Upper lobe of left lung (tissue), 6 donors: Measurements from ENCODE around the gene ADGRL3. TPM values are rescaled to one million over a fixed set of nuclear protein-coding genes. Genes with fewer than 3 reads are reported as not detected.

Experiments
- ATAC-seq, 2 donors: fragments of 200-7000 bp; cut with Tn5 transposase; one replicate each; pipeline ENCODE4 v1.9.1; 2022; ENCODE audit warnings: mild to moderate bottlenecking in 2 of 2, moderate library complexity in 2 of 2; ENCODE audit not compliant: low FRiP score in 2 of 2
- DNase-seq, 2 donors: peaks; one replicate each; pipeline ENCODE4 v3.0.0-alpha.2; 2019 to 2020
- H3K27ac ChIP-seq, 4 donors: fragments of 200-600 bp; sonication (generic); one replicate each; pipeline ENCODE4 v1.5.1; 2016 to 2019
- H3K27me3 ChIP-seq, 4 donors: fragments of 200-600 bp; sonication (generic); one replicate each; pipeline ENCODE4 v1.5.1; 2017 to 2019
- H3K36me3 ChIP-seq, 4 donors: fragments of 200-600 bp; sonication (generic); one replicate each; pipeline ENCODE4 v1.5.1; 2016 to 2019
- H3K4me1 ChIP-seq, 4 donors: fragments of 200-600 bp; sonication (generic); one replicate each; pipeline ENCODE4 v1.5.1; 2018 to 2019
- H3K4me3 ChIP-seq, 4 donors: fragments of 200-600 bp; sonication (generic); one replicate each; pipeline ENCODE4 v1.5.1; 2017 to 2019; ENCODE audit warnings: mild to moderate bottlenecking in 2 of 4, moderate library complexity in 1 of 4
- H3K9me3 ChIP-seq, 4 donors: fragments of 200-600 bp; sonication (generic); one replicate each; pipeline ENCODE4 v1.5.1; 2018 to 2019
- CTCF ChIP-seq, 6 experiments: fragments of 450-650 bp in 4 of 6; fragments of 200-600 bp in 2 of 6; sonication (generic) in 2 of 6; IDR thresholded peaks; one replicate each; pipeline ENCODE4 v1.5.1; 2016 to 2019; ENCODE audit warnings: antibody characterized with exemption in 6 of 6
- EP300 ChIP-seq, 4 donors: sonication (generic); formaldehyde crosslinking; IDR thresholded peaks; one replicate each; pipeline ENCODE4 v1.5.1; 2017; ENCODE audit warnings: antibody characterized with exemption in 4 of 4, control low read depth in 2 of 4
- POLR2A ChIP-seq, 4 donors: fragments of 450-650 bp; IDR thresholded peaks; one replicate each; pipeline ENCODE4 v1.5.1; 2016 to 2017; ENCODE audit warnings: antibody characterized with exemption in 4 of 4, mild to moderate bottlenecking in 2 of 4
- POLR2AphosphoS5 ChIP-seq, 2 donors: sonication (generic); formaldehyde crosslinking; IDR thresholded peaks; one replicate each; pipeline ENCODE4 v1.5.1; 2017; ENCODE audit warnings: antibody characterized with exemption in 2 of 2
- WGBS, 2 donors: methylation state at CpG; one replicate each; pipeline ENCODE4 v1.1.5; 2017 to 2018; 5-methylcytosine and 5-hydroxymethylcytosine counted together
- total RNA-seq, 6 donors: library from RNA; depleted of rRNA in 4 of 6; stranded (reverse); fragments of >200 nt in 4 of 6; gene quantifications; one replicate each; pipeline versions ENCODE4 v1.1.0 to v1.2.1, GENCODE V29; 2016 to 2021
- donor health status: DM: no; HTN: no; CAD: no; lungs with moderate emphysema.
- donor health status: DM: no; HTN: yes; CAD: no; lungs with severe emphysema.

The ADGRL3 gene
- total RNA-seq, 6 donors from 2014 or later, result 1.0 to 8.5 (median 2.9) TPM

DNA sequence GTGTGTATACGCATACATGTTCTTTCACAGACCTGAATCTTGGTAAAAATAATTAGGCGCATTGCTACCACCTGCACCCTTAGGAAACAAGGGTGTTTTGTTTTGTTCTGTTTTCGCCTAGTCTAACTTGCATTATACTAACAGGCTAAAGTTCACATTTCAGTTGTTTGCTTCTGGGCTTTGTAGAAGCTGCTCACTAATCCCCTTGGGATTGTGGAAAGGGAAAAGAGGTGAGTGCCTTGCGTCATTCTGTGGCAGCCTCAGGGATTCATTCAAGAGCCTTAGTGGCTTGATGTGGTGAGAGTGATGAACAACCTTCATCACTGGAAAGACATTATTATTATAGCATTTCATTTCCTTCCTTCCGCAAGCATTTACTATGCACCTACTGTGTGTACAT, 331.1 kb downstream of the ADGRL3 start:
- H3K27ac ChIP-seq, result no peak overlapping the region
- H3K27me3 ChIP-seq, result no peaks in the 10 kb centered on the region
- H3K36me3 ChIP-seq, result no peaks in the 10 kb centered on the region
- DNase-seq (no peak), ATAC-seq (no peak)
- no peaks in the 10 kb centered on the region for H3K4me1 ChIP-seq
- WGBS, 2 donors, result 94 to 96% methylated on average over 5 of the region's 5 CpGs
- no peaks in the 10 kb centered on the region for H3K9me3 ChIP-seq
- no peak overlapping the region for H3K4me3 ChIP-seq
- TF ChIP-seq EP300 (IDR thresholded peaks at IDR 0.05) (no peak), CTCF (IDR thresholded peaks at IDR 0.05) (no peak), POLR2A (IDR thresholded peaks at IDR 0.05) (no peak), POLR2AphosphoS5 (IDR thresholded peaks at IDR 0.05) (no peak)

- no peak for ATAC-seq
- H3K36me3 ChIP-seq, result no peaks in the 10 kb centered on the region
- H3K27me3 ChIP-seq, result no peaks in the 10 kb centered on the region
- TF ChIP-seq CTCF (IDR thresholded peaks at IDR 0.05) (no peak), POLR2AphosphoS5 (IDR thresholded peaks at IDR 0.05) (no peak), EP300 (IDR thresholded peaks at IDR 0.05) (no peak), POLR2A (IDR thresholded peaks at IDR 0.05) (no peak)
- DNase-seq, result peak in 1 of 2 donors; percentile 38
- WGBS, 2 donors, result 35 to 69% methylated on average over 14 of the region's 14 CpGs
- H3K9me3 ChIP-seq, result no peaks in the 10 kb centered on the region
- no peak overlapping the region for H3K4me3 ChIP-seq
- H3K4me1 ChIP-seq, result no peaks in the 10 kb centered on the region
- H3K27ac ChIP-seq, result no peak overlapping the region
Measured at GRCh38 chr4:61532336-61533000, 332.3 kb downstream of the ADGRL3 start.

- no peak for DNase-seq
- ATAC-seq, result no peak
- H3K27ac ChIP-seq, result no peak overlapping the region
- H3K9me3 ChIP-seq, result no peaks in the 10 kb centered on the region
- H3K36me3 ChIP-seq, result no peaks in the 10 kb centered on the region
- no peak overlapping the region for H3K4me3 ChIP-seq
- H3K4me1 ChIP-seq, result no peaks in the 10 kb centered on the region
- no peak for TF ChIP-seq POLR2A (IDR thresholded peaks at IDR 0.05)
- TF ChIP-seq CTCF (IDR thresholded peaks at IDR 0.05), result no peak
- no peak for TF ChIP-seq POLR2AphosphoS5 (IDR thresholded peaks at IDR 0.05)
- no peak for TF ChIP-seq EP300 (IDR thresholded peaks at IDR 0.05)
- 50 to 53% methylated on average over 1 of the region's 1 CpG for WGBS, 2 donors
- no peaks in the 10 kb centered on the region for H3K27me3 ChIP-seq
Measured at GRCh38 chr4:61533140-61533539, 333.0 kb downstream of the ADGRL3 start.

GRCh38 chr4:61540944-61541343, 340.8 kb downstream of the ADGRL3 start:
- TF ChIP-seq POLR2AphosphoS5 (IDR thresholded peaks at IDR 0.05) (no peak), POLR2A (IDR thresholded peaks at IDR 0.05) (no peak)
- Histone ChIP-seq H3K27ac (no peak overlapping the region), H3K4me1 (no peaks in the 10 kb centered on the region), H3K27me3 (no peaks in the 10 kb centered on the region), H3K36me3 (no peaks in the 10 kb centered on the region), H3K4me3 (no peak overlapping the region), H3K9me3 (no peaks in the 10 kb centered on the region)
- DNase-seq (no peak), ATAC-seq (no peak)
- 38 to 52% methylated on average over 2 of the region's 2 CpGs for WGBS, 2 donors

- TF ChIP-seq POLR2AphosphoS5 (IDR thresholded peaks at IDR 0.05), result no peak
- TF ChIP-seq CTCF (IDR thresholded peaks at IDR 0.05), result no peak
- TF ChIP-seq EP300 (IDR thresholded peaks at IDR 0.05), result no peak
- TF ChIP-seq POLR2A (IDR thresholded peaks at IDR 0.05), result no peak
- WGBS, 2 donors, result 72 to 81% methylated on average over 2 of the region's 2 CpGs
- Histone ChIP-seq H3K27ac (no peak overlapping the region), H3K4me3 (no peak overlapping the region), H3K4me1 (no peaks in the 10 kb centered on the region), H3K9me3 (no peaks in the 10 kb centered on the region), H3K36me3 (no peaks in the 10 kb centered on the region), H3K27me3 (no peaks in the 10 kb centered on the region)
- ATAC-seq (no peak), DNase-seq (no peak)
Measured at GRCh38 chr4:61541459-61541858, 341.3 kb downstream of the ADGRL3 start.
